DMS53 treated with DMSO at 0.1 percent for 48 hours (cell line): ENCODE data around the gene DACH1.

Experiments used
- DNase-seq: peaks from one replicate; lab custom pipeline; 2025; ENCODE audit not compliant: unreplicated experiment; lab: John Stamatoyannopoulos, UW

Gene DACH1

DNA sequence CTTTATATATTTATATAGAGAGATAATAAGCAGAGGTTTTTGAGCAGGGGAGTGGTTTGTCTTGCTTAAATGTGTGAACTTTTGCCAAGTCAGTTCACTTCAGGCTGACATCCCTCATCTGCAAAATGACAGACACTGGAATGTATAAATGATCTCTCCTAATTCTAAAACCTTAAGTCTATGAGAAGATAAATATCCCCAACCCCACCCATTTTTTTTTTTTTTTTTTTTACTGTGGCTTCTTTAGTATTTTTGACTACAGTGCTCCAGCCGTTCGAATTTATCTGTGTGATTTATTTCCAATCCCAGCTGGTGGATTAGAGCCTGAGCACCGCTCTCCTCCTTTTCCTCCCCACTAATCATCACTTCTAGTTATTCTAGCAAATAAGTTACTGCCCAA is 234.8 kb downstream of the DACH1 start:
- no peak for DNase-seq

- no peak for DNase-seq
These were observed 237.8 kb downstream of the DACH1 start for GRCh38 chr13:71629167-71629566.

DNA sequence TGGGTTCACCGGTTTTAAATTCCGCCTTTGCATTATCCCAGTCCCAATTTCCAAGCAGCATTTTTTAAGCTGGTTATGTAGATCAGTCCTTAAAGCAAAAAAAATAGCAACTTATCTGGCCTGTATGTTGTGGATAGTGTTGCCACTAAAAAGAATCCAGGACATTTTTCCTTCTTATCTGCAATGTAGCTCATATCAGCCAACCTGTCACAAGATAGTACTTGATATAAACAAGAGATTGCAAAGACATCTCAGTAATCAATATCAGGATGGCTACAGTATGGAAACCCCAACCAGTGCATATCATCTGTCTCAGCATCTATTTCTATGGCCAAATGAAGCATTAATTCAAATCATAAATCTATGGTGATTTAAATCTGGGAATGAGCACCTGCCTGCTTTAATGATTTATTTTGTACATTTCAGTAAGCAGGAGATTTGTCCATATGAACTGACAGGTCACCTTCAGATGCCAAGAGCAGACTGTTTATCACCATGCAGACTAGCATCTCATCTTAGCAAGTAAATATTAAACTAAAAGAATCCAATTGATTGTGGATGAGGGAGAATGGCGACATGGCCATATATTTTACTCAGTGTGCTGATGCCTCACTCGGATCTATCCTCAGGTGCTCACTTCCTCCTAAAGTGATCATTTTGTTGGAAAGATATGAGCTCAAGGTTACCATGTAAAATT is 240.4 kb downstream of the DACH1 start:
- no peak for DNase-seq

GRCh38 chr13:71625694-71626093 is 241.3 kb downstream of the DACH1 start:
- DNase-seq: no peak

DNA sequence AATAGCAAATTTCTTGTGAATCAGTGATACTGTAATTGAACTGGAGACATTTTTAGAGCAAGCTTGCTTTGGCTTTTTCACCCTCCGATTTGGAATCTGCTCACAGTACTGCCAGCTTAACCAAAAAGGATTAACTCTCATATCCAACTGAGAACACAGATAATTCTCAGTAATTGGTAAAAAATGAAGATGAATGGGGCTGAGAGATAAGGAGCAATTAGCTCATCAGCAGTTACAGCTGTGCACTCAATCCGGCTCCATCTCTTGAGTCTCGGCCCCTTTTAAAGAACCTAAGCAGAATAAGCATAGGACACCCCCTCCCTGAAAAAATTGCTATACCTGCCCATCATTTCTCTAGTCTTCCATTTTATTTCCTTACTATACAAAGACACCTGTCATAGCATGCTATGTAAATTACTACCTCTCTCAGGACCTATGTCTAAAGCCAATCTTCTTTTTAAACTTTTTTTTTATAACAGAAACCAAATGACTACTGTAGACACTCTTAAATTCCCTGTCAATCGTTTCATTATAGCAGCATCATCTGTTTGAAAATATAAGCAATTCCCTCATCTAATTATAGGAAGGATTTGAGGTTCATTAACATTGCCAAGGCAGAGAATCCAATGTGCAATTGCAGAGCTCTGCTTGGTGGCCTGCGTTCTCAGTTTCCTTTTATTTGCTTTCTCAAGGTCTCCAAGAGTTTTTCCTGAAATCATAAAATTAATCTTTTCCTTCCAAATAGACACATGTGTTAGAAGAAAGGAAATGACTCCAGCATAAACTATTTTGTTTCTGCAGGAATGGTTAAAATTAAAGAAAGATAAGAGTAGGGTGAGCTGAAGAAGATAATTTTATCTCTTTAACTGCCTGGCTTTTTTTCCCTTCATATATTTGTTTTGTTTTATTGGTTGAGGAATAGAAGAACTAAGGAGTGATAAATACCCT is 242.1 kb downstream of the DACH1 start:
- no peak for DNase-seq

GRCh38 chr13:71621174-71622124 is 245.6 kb downstream of the DACH1 start:
- no peak for DNase-seq

DNA sequence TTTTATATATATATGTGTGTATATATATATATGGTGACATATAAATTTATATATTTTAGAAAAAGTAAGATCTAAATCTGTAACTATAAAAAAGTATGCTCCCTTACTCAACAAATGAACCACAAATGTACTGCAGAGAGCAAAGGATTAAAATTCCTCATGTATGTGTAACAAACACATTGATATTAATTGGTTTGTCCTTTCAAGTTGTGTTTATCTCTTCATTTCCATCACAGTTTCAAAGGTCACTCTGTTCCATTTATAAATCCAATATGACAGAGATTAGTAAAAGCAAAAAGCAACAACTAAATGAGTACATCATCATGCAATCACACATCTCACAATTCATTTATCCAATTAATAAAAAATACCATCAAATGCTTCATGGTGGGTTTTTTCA is 247.9 kb downstream of the DACH1 start:
- no peak for DNase-seq

DNA sequence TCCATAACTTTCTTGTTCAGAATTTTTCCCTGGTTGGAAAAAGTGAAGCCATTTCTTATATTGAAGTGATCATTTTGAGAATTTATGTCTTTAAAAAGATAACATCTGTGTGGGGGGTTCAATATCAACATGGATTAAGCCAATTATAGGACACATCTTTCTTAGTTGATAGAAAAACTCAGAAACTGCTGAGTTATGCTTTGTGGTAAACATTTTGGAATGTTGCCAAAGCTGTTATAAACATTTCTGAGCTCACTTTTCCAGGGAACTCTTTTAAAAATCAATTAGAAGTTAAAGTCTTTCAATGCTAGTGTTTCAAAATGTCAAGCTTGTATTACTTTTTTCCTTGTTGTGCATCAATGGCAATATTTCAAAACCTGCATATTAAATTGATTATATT is 248.8 kb downstream of the DACH1 start:
- no peak for DNase-seq

DNA sequence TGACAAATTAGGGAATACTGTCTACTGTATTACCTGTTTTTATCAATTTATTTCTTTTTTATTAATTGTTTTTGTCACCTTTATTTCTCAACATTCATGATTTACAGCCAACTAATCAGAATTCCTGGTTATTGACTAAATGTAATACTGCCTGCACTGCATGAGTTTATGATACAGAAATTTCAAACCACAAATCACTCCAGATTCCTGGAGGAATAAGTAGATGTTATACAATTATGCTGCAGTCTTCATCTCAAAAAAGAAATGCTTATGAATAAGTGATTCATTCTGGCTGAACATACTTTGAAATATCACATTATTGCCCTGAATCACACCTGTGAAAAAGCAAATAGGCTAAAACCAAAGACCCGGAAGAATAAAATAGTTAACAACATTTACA is 249.7 kb downstream of the DACH1 start:
- no peak for DNase-seq

- no peak for DNase-seq
These were observed 253.8 kb downstream of the DACH1 start for GRCh38 chr13:71613066-71613745.

DNA sequence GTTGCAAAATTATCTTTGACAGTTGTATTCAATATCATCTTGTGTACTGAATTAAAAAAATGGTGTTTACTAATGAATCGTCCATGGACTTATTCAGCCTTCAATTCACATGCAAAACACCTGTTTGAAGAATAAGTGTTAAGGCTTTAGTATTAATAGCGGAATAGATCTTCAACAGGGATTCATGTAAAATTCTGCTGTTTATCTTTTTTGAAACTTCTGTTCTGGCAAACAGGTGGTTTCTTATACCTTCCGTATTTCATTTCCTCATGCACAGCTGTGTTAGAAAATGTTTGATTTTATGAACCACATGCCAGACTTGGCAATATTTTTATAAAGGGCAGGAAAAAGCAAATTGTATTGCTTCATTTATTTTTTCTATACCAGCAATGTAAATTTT is 255.7 kb downstream of the DACH1 start:
- no peak for DNase-seq

GRCh38 chr13:71610876-71611275 is 256.1 kb downstream of the DACH1 start:
- no peak for DNase-seq

DNA sequence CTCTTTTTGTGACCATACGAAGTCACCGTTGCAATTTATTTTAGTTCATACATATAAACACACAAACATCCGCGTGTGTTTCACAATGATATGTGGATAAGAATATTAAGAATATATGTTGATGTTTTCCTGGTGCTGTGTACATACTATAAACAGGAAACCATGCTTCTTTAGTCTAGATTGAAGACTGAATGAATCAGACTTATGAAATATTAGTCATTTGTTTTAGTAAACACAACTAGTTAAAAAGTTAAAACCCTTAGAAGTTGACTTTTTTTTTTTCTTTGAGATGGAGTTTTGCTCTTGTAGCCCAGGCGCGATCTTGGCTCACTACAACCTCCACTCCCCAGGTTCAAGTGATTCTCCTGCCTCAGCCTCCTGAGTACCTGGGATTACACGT is 257.7 kb downstream of the DACH1 start:
- no peak for DNase-seq

DNA sequence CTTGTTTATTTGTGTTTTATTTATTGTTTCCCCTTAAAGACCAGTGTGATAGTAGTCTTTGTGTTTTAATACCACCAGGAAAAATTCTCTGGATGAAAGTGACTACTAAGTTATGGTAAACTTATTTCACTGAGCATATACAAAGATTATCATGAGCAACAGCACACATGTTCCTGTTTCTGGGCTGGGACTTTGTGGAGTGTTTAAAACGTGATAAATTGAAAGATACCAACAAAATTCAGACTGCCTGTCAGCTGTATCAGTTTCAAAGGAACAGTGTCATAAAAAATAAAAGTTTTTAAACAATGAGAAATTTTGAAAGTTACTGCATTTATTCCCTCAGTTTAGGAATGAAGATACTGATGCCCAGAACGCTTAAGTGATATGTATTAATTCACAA is 259.4 kb downstream of the DACH1 start:
- no peak for DNase-seq

DNA sequence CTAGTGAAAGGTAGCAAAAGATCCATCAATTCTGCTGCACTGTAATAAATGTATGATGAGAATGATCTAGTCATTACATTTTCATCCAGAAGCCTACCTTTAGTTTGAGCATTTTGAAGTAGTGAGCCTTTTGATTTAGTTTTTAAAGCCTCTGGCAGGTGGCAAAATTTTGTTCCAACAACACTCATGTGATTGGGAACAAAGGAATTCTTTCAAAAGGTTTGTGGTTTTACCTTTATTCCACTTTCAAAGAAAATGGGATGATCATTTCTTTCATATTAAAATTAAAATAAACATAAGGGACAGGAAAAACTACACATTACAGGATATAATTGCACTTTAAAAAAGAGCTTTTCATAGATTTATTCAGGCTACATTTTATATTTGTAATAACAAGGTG is 260.2 kb downstream of the DACH1 start:
- DNase-seq: no peak

DNA sequence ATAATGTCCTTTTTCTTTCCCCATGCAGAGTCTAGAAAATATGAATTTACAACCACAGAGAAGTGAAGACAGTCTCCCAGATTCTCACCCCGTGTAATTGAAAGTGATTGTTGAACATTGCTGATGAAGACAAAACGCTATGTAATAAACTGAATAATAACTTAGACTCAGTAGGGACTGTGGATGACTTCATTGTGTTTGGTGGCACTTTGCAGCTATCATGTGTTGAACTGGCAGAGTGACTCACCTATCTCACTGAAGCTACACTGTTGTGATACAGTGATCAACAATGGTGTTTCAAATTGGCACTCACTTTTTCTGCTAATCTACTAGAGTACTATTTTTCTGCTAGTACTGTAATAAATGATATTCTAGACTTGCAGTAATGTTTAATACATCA is 261.3 kb downstream of the DACH1 start:
- DNase-seq: no peak

DNA sequence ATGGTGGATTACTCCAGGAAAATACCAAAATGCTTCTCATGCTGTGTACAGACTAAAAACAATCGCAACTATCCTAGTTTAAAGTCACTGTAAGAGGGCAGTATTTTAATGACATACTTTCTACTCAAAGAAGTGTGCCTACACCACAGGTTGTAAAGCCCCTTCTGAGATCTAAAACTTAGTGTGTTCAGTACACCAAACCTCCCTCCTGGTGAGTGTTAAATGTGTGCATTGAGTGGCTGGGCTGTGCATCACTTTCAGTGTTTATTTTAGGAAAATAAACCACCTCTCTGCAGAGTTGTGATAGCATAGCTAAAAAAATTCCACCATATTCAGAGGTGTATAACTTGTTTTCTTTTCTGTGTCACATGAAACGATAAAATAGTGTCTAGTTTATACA is 263.7 kb downstream of the DACH1 start:
- no peak for DNase-seq

- DNase-seq: no peak
These were observed 264.7 kb downstream of the DACH1 start for GRCh38 chr13:71602344-71602743.

DNA sequence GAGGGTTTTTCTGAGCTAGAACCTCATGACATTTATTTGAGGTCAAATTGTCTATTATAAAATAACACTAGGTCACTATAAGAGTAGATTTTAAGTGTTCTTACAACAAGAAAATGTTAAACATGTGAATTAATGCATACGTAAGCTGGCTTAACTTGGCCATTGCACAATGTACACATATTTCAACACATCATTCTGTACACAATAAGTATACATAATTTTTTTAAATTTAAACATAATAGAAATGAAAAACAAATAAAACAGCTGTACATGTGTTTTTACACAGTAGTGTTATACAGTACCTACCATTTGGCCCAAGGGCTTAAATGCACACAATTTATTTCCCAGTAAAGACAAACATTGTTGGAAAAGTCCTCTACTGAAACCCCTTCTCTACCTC is 269.9 kb downstream of the DACH1 start:
- no peak for DNase-seq

DNA sequence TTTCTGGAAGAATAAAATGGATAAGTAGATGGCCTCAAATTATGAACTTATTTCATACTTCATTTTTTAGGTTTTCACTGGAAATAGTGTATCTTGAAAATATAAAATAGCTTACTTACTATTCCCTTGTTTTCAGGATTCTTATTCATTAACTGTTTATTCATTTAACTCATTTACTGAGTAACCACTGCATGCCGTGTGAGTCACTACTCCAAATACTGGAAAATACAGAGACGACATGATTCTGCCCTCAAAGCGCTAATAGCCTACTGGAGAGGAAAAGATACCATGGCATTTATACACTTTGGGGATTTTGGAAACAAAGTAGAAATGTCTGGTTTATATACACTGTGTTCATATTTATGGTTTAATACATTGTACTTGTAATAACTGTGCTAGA is 270.9 kb downstream of the DACH1 start:
- no peak for DNase-seq

- DNase-seq: no peak
These were observed 273.4 kb downstream of the DACH1 start for GRCh38 chr13:71593566-71593965.
